ENCODE results near the gene NDST4. TPM values are rescaled to one million over a fixed set of nuclear protein-coding genes. Genes with fewer than 3 reads are reported as not detected.

NDST4 gene
- total and polyA plus RNA-seq, 12 donors, result 0.07 to 0.61 TPM; not detected in 10

GRCh38 chr4:114924311-114924710 is 189.1 kb downstream of the NDST4 start:
- Histone ChIP-seq H3K27ac (no peak overlapping the region), H3K27me3 (no peaks in the 10 kb centered on the region), H3K36me3 (replicated peaks in 1 of 2) (no peaks in the 10 kb centered on the region), H3K4me1 (replicated peaks in 1 of 2) (no peaks in the 10 kb centered on the region), H3K9me3 (replicated peaks in 1 of 3) (no peaks in the 10 kb centered on the region), H3K4me3 (no peak overlapping the region)
- intact Hi-C loops (cut with DNase I), result no loop called here
- DNase-seq, result no peak
- WGBS, 4 donors, result 41 to 48% (median 45%) methylated on average over 1 of the region's 1 CpG
- TF ChIP-seq CTCF (IDR thresholded peaks at IDR 0.05) (no peak), POLR2A (IDR thresholded peaks at IDR 0.05) (no peak)

- Histone ChIP-seq H3K4me3 (no peak overlapping the region), H3K4me1 (replicated peaks in 1 of 2) (no peaks in the 10 kb centered on the region), H3K27ac (no peak overlapping the region), H3K27me3 (no peaks in the 10 kb centered on the region), H3K36me3 (replicated peaks in 1 of 2) (no peaks in the 10 kb centered on the region), H3K9me3 (replicated peaks in 1 of 3) (no peaks in the 10 kb centered on the region)
- TF ChIP-seq POLR2A (IDR thresholded peaks at IDR 0.05) (no peak), CTCF (IDR thresholded peaks at IDR 0.05) (no peak)
- WGBS, 4 donors, result 89 to 94% (median 90%) methylated on average over 3 of the region's 3 CpGs
- intact Hi-C loops (cut with DNase I), result no loop called here
- no peak for DNase-seq
Measured at GRCh38 chr4:114922592-114922933, 190.9 kb downstream of the NDST4 start.

- TF ChIP-seq CTCF (IDR thresholded peaks at IDR 0.05), result no peak
- no peak for TF ChIP-seq POLR2A (IDR thresholded peaks at IDR 0.05)
- no peaks in the 10 kb centered on the region for H3K4me1 ChIP-seq (replicated peaks in 1 of 2)
- WGBS, 4 donors, result 59 to 65% (median 62%) methylated on average over 12 to 13 of the region's 13 CpGs
- no peaks in the 10 kb centered on the region for H3K9me3 ChIP-seq (replicated peaks in 1 of 3)
- no peaks in the 10 kb centered on the region for H3K36me3 ChIP-seq (replicated peaks in 1 of 2)
- H3K4me3 ChIP-seq, result no peak overlapping the region
- H3K27me3 ChIP-seq, result no peaks in the 10 kb centered on the region
- intact Hi-C loops (cut with DNase I), result no loop called here
- DNase-seq, result no peak
- H3K27ac ChIP-seq, result no peak overlapping the region
Measured at GRCh38 chr4:114921790-114922591, 191.4 kb downstream of the NDST4 start.

GRCh38 chr4:114921191-114921590 is 192.2 kb downstream of the NDST4 start:
- DNase-seq, result no peak
- intact Hi-C loops (cut with DNase I), result no loop called here
- Histone ChIP-seq H3K27me3 (no peaks in the 10 kb centered on the region), H3K4me3 (no peak overlapping the region), H3K36me3 (replicated peaks in 1 of 2) (no peaks in the 10 kb centered on the region), H3K27ac (no peak overlapping the region), H3K9me3 (replicated peaks in 1 of 3) (no peaks in the 10 kb centered on the region), H3K4me1 (replicated peaks in 1 of 2) (no peaks in the 10 kb centered on the region)
- WGBS, 4 donors, result 52 to 57% (median 53%) methylated on average over 3 of the region's 3 CpGs
- TF ChIP-seq POLR2A (IDR thresholded peaks at IDR 0.05) (no peak), CTCF (IDR thresholded peaks at IDR 0.05) (no peak)
